Measurements from ENCODE around the gene SLC22A23.

The SLC22A23 gene

GRCh38 chr6:3455569-3456394, 1.1 kb downstream of the SLC22A23 start:
- Mint-ChIP-seq H3K27me3 (peaks cover 4% of the 10 kb centered on the region), H3K9me3 (no peaks in the 10 kb centered on the region), H3K27ac (no peak overlapping the region)

DNA sequence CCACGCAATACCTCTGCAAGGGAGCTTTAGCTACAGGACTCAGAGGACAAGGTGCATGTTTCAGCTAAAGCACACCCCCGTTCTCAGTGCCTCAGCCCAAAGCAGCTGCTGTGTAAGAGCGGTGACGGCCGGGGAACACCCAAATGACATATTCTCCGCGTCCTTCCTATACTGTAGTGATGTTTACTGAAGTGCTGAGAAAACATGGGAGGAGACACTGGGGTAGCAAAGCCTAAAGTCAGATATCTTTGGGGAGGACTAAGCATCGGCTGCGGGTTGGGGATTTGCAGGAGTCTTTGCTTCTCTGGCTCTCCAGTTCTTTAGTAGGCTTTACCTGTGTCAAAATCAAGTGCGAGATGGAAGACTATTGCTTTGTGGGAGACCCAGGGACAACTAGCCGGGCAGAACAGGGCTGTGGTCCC, 1.7 kb downstream of the SLC22A23 start:
- no peak overlapping the region for H3K4me3 Mint-ChIP-seq
- H3K27me3 Mint-ChIP-seq: peaks cover 4% of the 10 kb centered on the region
- H3K4me1 Mint-ChIP-seq: peaks cover 24% of the 10 kb centered on the region
- no peaks in the 10 kb centered on the region for H3K36me3 Mint-ChIP-seq
- no peak overlapping the region for H3K27ac Mint-ChIP-seq
- no peaks in the 10 kb centered on the region for H3K9me3 Mint-ChIP-seq

More at GRCh38 chr6:3455569-3456394, 1.1 kb downstream of the SLC22A23 start:
- Mint-ChIP-seq H3K4me1 (peaks cover 22% of the 10 kb centered on the region), H3K36me3 (no peaks in the 10 kb centered on the region), H3K4me3 (peak overlapping the region; percentile 51)

DNA sequence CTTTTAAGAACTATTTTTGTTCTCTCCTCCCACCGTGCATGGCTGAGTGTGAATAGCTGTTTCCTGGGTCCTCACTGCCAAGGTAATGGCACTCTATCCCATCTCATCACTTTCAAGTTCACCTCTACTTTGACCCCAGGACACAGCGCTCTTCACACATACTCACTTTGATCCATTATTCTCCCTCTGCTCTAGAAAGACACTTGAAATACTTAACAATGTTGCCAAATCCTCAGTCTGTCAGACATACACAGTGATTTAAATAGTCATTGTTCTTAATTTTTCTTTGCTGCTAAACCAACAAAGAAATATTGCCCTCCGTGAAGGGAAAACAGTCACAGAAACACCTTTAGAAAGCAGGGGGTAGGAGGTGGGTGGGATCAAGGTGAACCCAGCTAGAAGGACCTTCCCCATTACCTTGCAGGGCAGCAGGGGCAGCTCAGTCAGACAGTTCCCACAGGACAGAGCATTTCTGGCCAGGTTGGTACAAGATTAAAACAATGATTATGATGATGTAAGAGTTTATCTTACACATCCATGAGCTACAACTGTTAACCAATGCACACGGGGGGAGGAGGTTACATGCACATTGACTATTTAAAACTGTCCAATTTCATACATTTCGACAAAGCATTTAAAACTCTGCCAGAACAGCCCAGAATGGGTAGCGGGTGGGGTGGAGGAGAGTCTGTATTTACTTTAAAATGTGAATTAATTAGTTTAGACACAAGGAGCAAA, 2.4 kb downstream of the SLC22A23 start:
- Mint-ChIP-seq H3K4me3 (no peak overlapping the region), H3K27me3 (peaks cover 4% of the 10 kb centered on the region), H3K27ac (no peak overlapping the region), H3K36me3 (no peaks in the 10 kb centered on the region), H3K9me3 (no peaks in the 10 kb centered on the region), H3K4me1 (peaks cover 31% of the 10 kb centered on the region)

GRCh38 chr6:3453413-3454272, 3.2 kb downstream of the SLC22A23 start:
- H3K36me3 Mint-ChIP-seq: no peaks in the 10 kb centered on the region
- H3K9me3 Mint-ChIP-seq: no peaks in the 10 kb centered on the region
- H3K27ac Mint-ChIP-seq: no peak overlapping the region
- peaks cover 4% of the 10 kb centered on the region for H3K27me3 Mint-ChIP-seq
- no peak overlapping the region for H3K4me3 Mint-ChIP-seq
- peaks cover 39% of the 10 kb centered on the region for H3K4me1 Mint-ChIP-seq

DNA sequence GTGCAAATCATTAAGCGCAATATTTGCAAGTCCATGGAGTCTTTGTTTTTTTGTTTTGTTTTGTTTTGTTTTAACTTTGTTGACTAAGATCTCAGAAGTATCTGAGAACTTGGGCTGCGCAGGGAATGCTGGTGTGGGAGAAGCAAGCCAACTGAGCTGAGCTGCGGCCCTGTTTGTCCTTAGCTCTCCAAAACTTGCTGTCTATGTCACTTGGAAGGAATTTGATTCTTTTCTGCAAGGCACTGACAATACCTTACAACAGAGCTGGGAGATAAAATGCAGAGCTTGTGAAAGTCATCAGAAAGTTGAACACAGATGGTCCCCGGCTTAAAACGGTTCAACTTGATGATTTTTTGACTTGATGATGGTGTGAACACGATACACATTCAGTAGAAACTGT, 5.4 kb downstream of the SLC22A23 start:
- Mint-ChIP-seq H3K27me3 (no peaks in the 10 kb centered on the region), H3K4me1 (peaks cover 43% of the 10 kb centered on the region), H3K27ac (no peak overlapping the region), H3K9me3 (no peaks in the 10 kb centered on the region), H3K4me3 (no peak overlapping the region), H3K36me3 (peaks cover 3% of the 10 kb centered on the region)

- no peak overlapping the region for H3K4me3 Mint-ChIP-seq
- no peaks in the 10 kb centered on the region for H3K27me3 Mint-ChIP-seq
- H3K36me3 Mint-ChIP-seq: peaks cover 3% of the 10 kb centered on the region
- no peak overlapping the region for H3K27ac Mint-ChIP-seq
- no peaks in the 10 kb centered on the region for H3K9me3 Mint-ChIP-seq
- H3K4me1 Mint-ChIP-seq: peaks cover 43% of the 10 kb centered on the region
Measured at GRCh38 chr6:3450888-3451287, 6.0 kb downstream of the SLC22A23 start.

- Mint-ChIP-seq H3K9me3 (no peaks in the 10 kb centered on the region), H3K36me3 (peaks cover 3% of the 10 kb centered on the region)
Measured at GRCh38 chr6:3449750-3450305, 7.0 kb downstream of the SLC22A23 start.

GRCh38 chr6:3449321-3449720, 7.5 kb downstream of the SLC22A23 start:
- Mint-ChIP-seq H3K36me3 (peaks cover 3% of the 10 kb centered on the region), H3K27ac (no peak overlapping the region), H3K4me3 (peak overlapping the region; percentile 1), H3K4me1 (peaks cover 47% of the 10 kb centered on the region), H3K9me3 (no peaks in the 10 kb centered on the region), H3K27me3 (no peaks in the 10 kb centered on the region)

More at GRCh38 chr6:3449750-3450305, 7.0 kb downstream of the SLC22A23 start:
- Mint-ChIP-seq H3K27me3 (no peaks in the 10 kb centered on the region), H3K4me1 (peaks cover 43% of the 10 kb centered on the region), H3K27ac (peak overlapping the region; percentile 12), H3K4me3 (peak overlapping the region; percentile 1)

DNA sequence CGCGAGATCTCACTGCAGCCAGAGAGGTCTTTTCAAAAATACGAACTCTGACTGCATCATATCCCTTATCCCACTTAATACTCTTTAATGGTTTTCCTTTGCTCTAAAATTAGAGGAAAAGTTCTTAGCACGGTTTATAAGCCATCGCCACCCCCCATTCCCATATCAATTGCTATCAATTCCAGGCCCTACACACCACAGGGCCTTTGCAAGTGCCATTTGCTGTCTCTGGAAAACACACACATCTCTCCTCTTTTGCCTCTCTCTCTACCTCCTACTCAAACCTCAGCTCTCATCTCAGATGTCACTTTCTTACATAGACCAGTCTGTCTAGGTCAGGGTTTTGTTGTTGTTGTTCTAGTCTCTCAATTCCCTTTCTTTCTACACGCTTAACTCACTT, 9.8 kb downstream of the SLC22A23 start:
- Mint-ChIP-seq H3K4me1 (peaks cover 54% of the 10 kb centered on the region), H3K27me3 (no peaks in the 10 kb centered on the region), H3K4me3 (no peak overlapping the region), H3K27ac (no peak overlapping the region), H3K36me3 (peaks cover 7% of the 10 kb centered on the region), H3K9me3 (no peaks in the 10 kb centered on the region)

GRCh38 chr6:3446184-3446583, 10.7 kb downstream of the SLC22A23 start:
- no peaks in the 10 kb centered on the region for H3K27me3 Mint-ChIP-seq

GRCh38 chr6:3444276-3445088, 12.4 kb downstream of the SLC22A23 start:
- no peak overlapping the region for H3K4me3 Mint-ChIP-seq
- peaks cover 35% of the 10 kb centered on the region for H3K4me1 Mint-ChIP-seq
- no peaks in the 10 kb centered on the region for H3K27me3 Mint-ChIP-seq
- H3K9me3 Mint-ChIP-seq: no peaks in the 10 kb centered on the region
- H3K36me3 Mint-ChIP-seq: peaks cover 9% of the 10 kb centered on the region
- H3K27ac Mint-ChIP-seq: no peak overlapping the region

More at GRCh38 chr6:3446184-3446583, 10.7 kb downstream of the SLC22A23 start:
- Mint-ChIP-seq H3K27ac (no peak overlapping the region), H3K36me3 (peaks cover 8% of the 10 kb centered on the region), H3K4me1 (peaks cover 45% of the 10 kb centered on the region), H3K9me3 (no peaks in the 10 kb centered on the region), H3K4me3 (no peak overlapping the region)

DNA sequence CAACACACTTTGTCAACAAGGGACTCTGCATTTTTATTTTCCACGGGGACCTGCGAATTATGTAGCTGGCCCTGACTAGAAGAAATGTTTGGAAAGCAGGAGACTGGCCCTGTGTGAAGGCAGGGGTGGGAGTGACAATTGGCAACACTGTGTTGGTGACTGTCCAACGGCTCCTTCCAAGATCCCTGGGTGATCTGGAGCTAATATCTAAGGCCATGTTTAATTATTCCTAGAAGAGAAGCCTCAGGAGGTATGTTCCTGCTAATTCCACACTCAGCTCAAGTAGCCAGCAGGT, 13.7 kb downstream of the SLC22A23 start:
- peaks cover 9% of the 10 kb centered on the region for H3K36me3 Mint-ChIP-seq
- no peak overlapping the region for H3K4me3 Mint-ChIP-seq
- H3K4me1 Mint-ChIP-seq: peaks cover 25% of the 10 kb centered on the region
- H3K27me3 Mint-ChIP-seq: no peaks in the 10 kb centered on the region
- no peaks in the 10 kb centered on the region for H3K9me3 Mint-ChIP-seq
- no peak overlapping the region for H3K27ac Mint-ChIP-seq

DNA sequence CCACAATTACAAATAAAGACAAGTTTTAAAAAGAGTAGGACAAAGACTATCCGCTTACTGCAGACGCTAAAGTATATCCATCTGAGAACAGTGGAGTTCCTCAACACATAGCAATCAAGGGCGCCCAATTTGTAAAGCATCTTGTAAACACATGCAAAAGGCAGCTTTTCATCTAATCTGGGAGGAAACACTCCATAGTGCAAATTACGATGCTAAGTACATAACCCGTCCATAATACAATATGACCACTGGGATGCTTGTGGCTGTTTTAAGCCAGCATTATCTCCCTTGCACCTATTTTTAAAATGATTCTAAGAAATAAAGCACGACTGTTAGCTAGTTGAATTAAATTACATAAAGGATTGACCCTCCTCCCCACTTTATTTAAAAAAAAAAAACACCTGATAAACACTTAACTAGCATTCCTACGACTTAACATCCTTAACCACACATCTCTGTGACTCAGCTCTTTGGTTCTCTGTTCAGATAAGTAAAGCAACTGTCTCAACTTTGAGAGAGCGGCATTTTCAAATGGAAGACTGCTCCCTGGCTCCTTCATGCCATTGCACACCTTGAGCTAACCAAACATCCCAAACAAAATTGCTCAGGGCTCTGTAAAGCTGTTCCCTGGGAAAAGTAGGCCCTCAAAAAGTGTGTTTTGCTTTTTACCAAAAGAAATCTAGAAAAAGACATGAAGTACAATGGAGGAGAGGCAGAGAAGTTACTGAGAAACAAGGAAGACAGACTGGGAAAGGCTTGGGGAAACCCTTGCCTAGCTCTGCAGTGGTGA, 14.2 kb downstream of the SLC22A23 start:
- no peak overlapping the region for H3K27ac Mint-ChIP-seq
- peaks cover 11% of the 10 kb centered on the region for H3K36me3 Mint-ChIP-seq
- no peaks in the 10 kb centered on the region for H3K27me3 Mint-ChIP-seq
- peaks cover 25% of the 10 kb centered on the region for H3K4me1 Mint-ChIP-seq
- H3K4me3 Mint-ChIP-seq: no peak overlapping the region
- H3K9me3 Mint-ChIP-seq: no peaks in the 10 kb centered on the region

DNA sequence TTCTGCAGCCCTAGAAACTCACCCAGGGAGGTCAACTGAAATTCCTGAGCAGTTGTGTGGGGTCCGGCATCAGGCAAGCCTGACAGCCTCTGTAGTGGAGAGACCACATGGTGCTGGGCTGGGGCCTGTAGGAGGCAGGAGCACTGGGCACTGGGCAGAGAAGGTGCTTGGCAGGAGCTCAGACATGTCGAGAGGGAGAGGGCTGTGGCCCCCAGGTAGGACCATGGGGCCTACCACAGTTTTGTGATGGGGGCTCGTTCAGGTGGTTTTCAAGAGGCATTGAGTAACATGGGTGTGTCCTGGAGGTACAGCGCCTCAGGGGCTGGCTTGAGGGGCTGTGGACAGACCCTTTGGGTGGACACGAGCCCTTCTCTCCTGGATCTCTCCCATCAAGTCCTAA, 15.9 kb downstream of the SLC22A23 start:
- Mint-ChIP-seq H3K4me3 (no peak overlapping the region), H3K4me1 (peaks cover 16% of the 10 kb centered on the region), H3K27ac (no peak overlapping the region), H3K27me3 (no peaks in the 10 kb centered on the region), H3K9me3 (no peaks in the 10 kb centered on the region), H3K36me3 (peaks cover 12% of the 10 kb centered on the region)
